ENCODE measurements around the gene TP53INP2.

GRCh38 chr20:34703061-34703423 is 1.1 kb upstream of the TP53INP2 start:
- TF ChIP-seq RFX5 (IDR thresholded peaks at IDR 0.05; ENCODE audit: low read depth, low read length): no peak
- no peak for TF ChIP-seq POLR2A (IDR thresholded peaks at IDR 0.05; ENCODE audit: low read depth, low read length)
- TF ChIP-seq CTCF (conservative IDR thresholded peaks at IDR 0.05; ENCODE audit: low read depth, low read length): no peak
- no peak for TF ChIP-seq MAZ (IDR thresholded peaks at IDR 0.05; ENCODE audit: borderline replicate concordance, low read depth, low read length)
- TF ChIP-seq RAD21 (IDR thresholded peaks at IDR 0.05; ENCODE audit: low read length): no peak
- TF ChIP-seq BHLHE40 (IDR thresholded peaks at IDR 0.05; ENCODE audit: low read depth, low read length): no peak
- TF ChIP-seq MXI1 (IDR thresholded peaks at IDR 0.05; ENCODE audit: borderline replicate concordance, low read depth, low read length): no peak
- no peak for TF ChIP-seq NFE2L2 (IDR thresholded peaks at IDR 0.05; ENCODE audit: low read depth, low read length)
